Stomach (tissue), 4 donors: ENCODE results near the gene TAF13.

ENCODE experiments used
- CTCF ChIP-seq, 7 experiments: fragments of 450-650 bp in 4 of 7; fragments of 200-600 bp in 3 of 7; sonication (generic) in 3 of 7; IDR thresholded peaks; one replicate each; pipeline ENCODE4 v1.5.1; 2016 to 2019; ENCODE audit warnings: antibody characterized with exemption in 7 of 7, control low read depth in 2 of 7, mild to moderate bottlenecking in 1 of 7
- POLR2A ChIP-seq, 4 donors: fragments of 450-650 bp; IDR thresholded peaks; one replicate each; pipeline ENCODE4 v1.6.1; 2016; ENCODE audit warnings: antibody characterized with exemption in 4 of 4, control low read depth in 2 of 4, mild to moderate bottlenecking in 1 of 4, moderate library complexity in 1 of 4

DNA sequence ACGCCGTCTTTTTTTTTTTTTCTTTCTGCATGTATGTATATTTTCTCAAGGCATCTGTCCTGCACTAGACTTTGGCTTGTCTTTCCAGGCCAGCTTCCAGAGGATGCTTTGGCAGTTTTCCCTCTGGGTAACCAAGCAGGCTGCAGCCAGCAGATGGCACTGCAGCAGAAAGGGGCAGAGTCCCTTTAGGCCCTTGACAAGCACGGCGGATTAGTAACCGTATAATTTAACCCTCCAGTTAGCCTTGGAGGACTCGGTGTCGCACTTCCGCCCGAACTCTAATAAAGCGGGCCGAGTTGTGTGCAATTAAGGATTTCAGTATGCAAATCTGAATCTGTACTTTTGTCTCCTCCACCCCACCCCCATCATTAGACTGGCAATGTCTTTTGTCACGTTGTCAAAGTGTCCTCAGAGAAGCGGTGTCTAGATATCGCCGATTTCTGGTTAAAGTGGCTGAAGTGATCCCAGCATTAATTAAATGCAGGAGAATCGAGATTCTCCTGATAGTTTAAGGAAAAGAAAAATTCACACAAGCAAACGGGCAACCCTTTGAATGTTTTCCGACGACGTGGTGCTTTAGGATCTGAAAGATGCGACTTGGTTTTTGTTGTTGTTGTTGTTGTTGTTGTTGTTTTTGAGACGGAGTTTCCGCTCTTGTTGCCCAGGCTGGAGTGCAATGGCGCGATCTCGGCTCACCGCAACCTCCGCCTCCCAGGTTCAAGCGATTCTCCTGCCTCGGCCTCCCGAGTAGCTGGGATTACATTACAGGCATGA, 13.6 kb upstream of the TAF13 start:
- TF ChIP-seq POLR2A (IDR thresholded peaks at IDR 0.05) (no peak), CTCF (IDR thresholded peaks at IDR 0.05) (peak in 5 of 7 experiments; percentile 39 to 65 (median 53))
